Cardiac muscle cell (in vitro differentiated cells and primary cell): ENCODE measurements around the gene RANBP3. TPM values are rescaled to one million over a fixed set of nuclear protein-coding genes. Genes with fewer than 3 reads are reported as not detected.

Source experiments
- DNase-seq, 2 donors: peaks; one replicate each; pipeline versions ENCODE4 v3.0.0 to v3.0.0-alpha.2; 2010 to 2017; ENCODE audit warnings: low read depth in 1 of 2, low spot score in 1 of 2
- H3K27ac ChIP-seq: fragments of 200-600 bp; sonication (generic); 2 replicates; pipeline ENCODE4 v1.5.1; 2016
- H3K27me3 ChIP-seq: fragments of 200-600 bp; sonication (generic); 2 replicates; pipeline ENCODE4 v1.6.0; 2016; ENCODE audit warnings: control low read depth
- H3K36me3 ChIP-seq: fragments of 200-600 bp; sonication (generic); 2 replicates; pipeline ENCODE4 v1.5.1; 2016; ENCODE audit warnings: control low read depth
- H3K4me1 ChIP-seq: fragments of 200-600 bp; sonication (generic); 2 replicates; pipeline ENCODE4 v1.8.1; 2017; ENCODE audit warnings: low read depth, mild to moderate bottlenecking, mixed run types
- H3K4me3 ChIP-seq: fragments of 200-600 bp; sonication (generic); 2 replicates; pipeline ENCODE4 v1.5.1; 2016; ENCODE audit warnings: mild to moderate bottlenecking
- H3K9me3 ChIP-seq: fragments of 200-600 bp; sonication (generic); 2 replicates; pipeline ENCODE4 v1.5.1; 2017; ENCODE audit warnings: low read depth, mild to moderate bottlenecking, control low read depth
- CTCF ChIP-seq: IDR thresholded peaks from 2 replicates; pipeline ENCODE4 v1.5.1; 2012; ENCODE audit warnings: low read depth, mild to moderate bottlenecking, low read length
- polyA plus RNA-seq: library from polyadenylated mRNA; unstranded; fragments of >200 nt; fragmentation: Nextera tagmentation; extraction: Ambion mirVana; gene quantifications from 2 replicates; pipeline ENCODE4 v1.2.1, GENCODE V29; 2016
- total RNA-seq: library from RNA; depleted of rRNA; stranded (reverse); fragments of >200 nt; gene quantifications from 2 replicates; pipeline ENCODE4 v1.2.3, GENCODE V29; 2016

RANBP3 gene
- total and polyA plus RNA-seq, 2 experiments from 2014 or later: 17.7 to 108 TPM

GRCh38 chr19:6003976-6004375, 26.0 kb upstream of the RANBP3 start:
- Histone ChIP-seq H3K4me3 (no peak overlapping the region), H3K27me3 (no peaks in the 10 kb centered on the region), H3K36me3 (no peaks in the 10 kb centered on the region), H3K9me3 (no peaks in the 10 kb centered on the region), H3K4me1 (no peaks in the 10 kb centered on the region), H3K27ac (no peak overlapping the region)
- DNase-seq: no peak
- TF ChIP-seq CTCF: no peak

GRCh38 chr19:6002591-6002990, 24.7 kb upstream of the RANBP3 start:
- no peaks in the 10 kb centered on the region for H3K9me3 ChIP-seq
- H3K36me3 ChIP-seq: no peaks in the 10 kb centered on the region
- no peaks in the 10 kb centered on the region for H3K27me3 ChIP-seq
- no peak overlapping the region for H3K27ac ChIP-seq
- H3K4me3 ChIP-seq: no peak overlapping the region
- DNase-seq: no peak
- no peak for TF ChIP-seq CTCF
- H3K4me1 ChIP-seq: no peaks in the 10 kb centered on the region

DNA sequence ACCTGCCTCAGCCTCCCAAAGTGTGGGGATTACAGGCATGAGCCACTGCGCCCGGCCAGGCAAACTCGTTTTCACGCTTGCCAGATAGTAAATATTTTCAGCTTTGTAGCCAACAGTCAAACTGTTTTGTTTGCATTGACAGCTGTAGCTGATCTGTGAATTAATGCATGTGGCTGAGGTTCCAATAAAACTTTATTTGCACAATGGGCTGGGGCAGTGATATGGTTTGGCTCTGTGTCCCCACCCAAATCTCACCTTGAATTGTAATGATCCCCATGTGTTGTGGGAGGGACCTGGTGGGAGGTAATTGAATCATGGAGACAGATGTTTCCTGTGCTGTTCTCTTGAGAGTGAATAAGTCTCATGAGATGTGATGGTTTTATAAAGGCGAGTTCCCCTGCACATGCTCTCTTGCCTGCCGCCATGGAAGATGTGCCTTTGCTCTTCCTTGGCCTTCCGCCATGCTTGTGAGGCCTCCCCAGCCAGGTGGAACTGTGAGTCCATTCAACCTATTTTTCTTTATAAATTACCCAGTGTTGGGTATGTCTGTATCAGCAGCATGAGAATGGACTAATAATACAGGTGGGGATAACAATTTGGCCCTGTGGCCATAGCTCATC, 22.4 kb upstream of the RANBP3 start:
- TF ChIP-seq CTCF: no peak
- H3K4me3 ChIP-seq: no peak overlapping the region
- no peaks in the 10 kb centered on the region for H3K27me3 ChIP-seq
- no peaks in the 10 kb centered on the region for H3K9me3 ChIP-seq
- H3K27ac ChIP-seq: no peak overlapping the region
- no peaks in the 10 kb centered on the region for H3K4me1 ChIP-seq
- DNase-seq: no peak
- H3K36me3 ChIP-seq: no peaks in the 10 kb centered on the region

DNA sequence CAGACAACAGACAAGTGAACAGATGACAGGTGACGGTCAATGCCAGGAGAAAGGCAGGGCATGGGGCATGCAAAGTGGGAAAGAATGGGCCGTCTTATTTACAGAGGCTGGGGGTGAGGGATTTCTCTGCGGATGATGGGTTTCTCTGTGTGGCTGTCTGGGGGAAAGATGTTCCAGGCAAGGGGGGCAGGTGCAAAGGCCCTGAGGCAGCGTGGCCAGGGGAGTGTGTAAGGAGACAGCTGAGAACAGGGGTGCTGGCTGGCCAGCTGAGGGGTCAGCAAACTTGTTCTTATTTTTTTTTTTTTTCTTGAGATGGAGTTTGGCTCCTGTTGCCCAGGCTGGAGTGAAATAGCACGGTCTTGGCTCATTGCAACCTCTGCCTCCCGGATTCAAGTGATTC, 21.8 kb upstream of the RANBP3 start:
- Histone ChIP-seq H3K4me3 (no peak overlapping the region), H3K9me3 (no peaks in the 10 kb centered on the region), H3K36me3 (no peaks in the 10 kb centered on the region), H3K27me3 (no peaks in the 10 kb centered on the region), H3K27ac (no peak overlapping the region), H3K4me1 (no peaks in the 10 kb centered on the region)
- no peak for TF ChIP-seq CTCF
- no peak for DNase-seq

GRCh38 chr19:5997371-5997770, 19.4 kb upstream of the RANBP3 start:
- H3K9me3 ChIP-seq: no peaks in the 10 kb centered on the region
- H3K4me3 ChIP-seq: no peak overlapping the region
- H3K36me3 ChIP-seq: no peaks in the 10 kb centered on the region
- no peak for TF ChIP-seq CTCF
- DNase-seq: no peak
- H3K27ac ChIP-seq: no peak overlapping the region
- H3K4me1 ChIP-seq: no peaks in the 10 kb centered on the region
- H3K27me3 ChIP-seq: no peaks in the 10 kb centered on the region
